Ishikawa (cell line): Measurements from ENCODE around the gene ATP2A2.

Experiments used
- EP300 ChIP-seq: IDR thresholded peaks from 2 replicates; pipeline ENCODE4 v1.6.1; 2012; ENCODE audit warnings: borderline replicate concordance
- RAD21 ChIP-seq: IDR thresholded peaks from 2 replicates; pipeline ENCODE4 v1.6.1; 2012; ENCODE audit warnings: low read depth
- TEAD4 ChIP-seq: IDR thresholded peaks from 2 replicates; pipeline ENCODE4 v1.6.1; 2012
- ZBTB7A ChIP-seq: IDR thresholded peaks from 2 replicates; pipeline ENCODE4 v1.6.1; 2012; ENCODE audit warnings: low read depth

GRCh38 chr12:110234755-110235154 lies 46.3 kb upstream of the ATP2A2 start:
- TF ChIP-seq TEAD4 (no peak), EP300 (no peak), ZBTB7A (no peak), RAD21 (no peak)
